Nucleus accumbens (tissue), 56 donors: ENCODE measurements around the gene GNPDA1.

Experiments
- DNase-seq, 56 donors: peaks; one replicate each; lab custom pipeline; 2025; lab: John Stamatoyannopoulos, UW

GNPDA1 gene

GRCh38 chr5:142025637-142026036 is 12.8 kb upstream of the GNPDA1 start:
- no peak for DNase-seq

GRCh38 chr5:142024771-142025304 is 12.0 kb upstream of the GNPDA1 start:
- peak; percentile 13 to 94 (median 81) for DNase-seq

- DNase-seq: no peak
Measured at GRCh38 chr5:142023836-142024235, 11.0 kb upstream of the GNPDA1 start.

- no peak for DNase-seq
Measured at GRCh38 chr5:142020122-142020659, 7.4 kb upstream of the GNPDA1 start.

GRCh38 chr5:142017832-142018427 is 5.1 kb upstream of the GNPDA1 start:
- DNase-seq: no peak

- no peak for DNase-seq
Measured at GRCh38 chr5:142016556-142016955, 3.7 kb upstream of the GNPDA1 start.

- peak in 1 of 56 donors; percentile 22 for DNase-seq
Measured at GRCh38 chr5:142015781-142016533, 3.1 kb upstream of the GNPDA1 start.

- DNase-seq: peak in 3 of 56 donors; percentile 9 to 33 (median 12)
Measured at GRCh38 chr5:142014911-142015584, 2.2 kb upstream of the GNPDA1 start.

GRCh38 chr5:142013734-142014521 is 1.1 kb upstream of the GNPDA1 start:
- DNase-seq: peak in 6 of 56 donors; percentile 2 to 40 (median 18)

GRCh38 chr5:142012186-142012785 is 541 bp downstream of the GNPDA1 start:
- peak in 33 of 56 donors; percentile 9 to 65 (median 47) for DNase-seq

- DNase-seq: peak in 1 of 56 donors; percentile 12
Measured at GRCh38 chr5:142011572-142012185, 1.1 kb downstream of the GNPDA1 start.

GRCh38 chr5:142009886-142010285 is 2.9 kb downstream of the GNPDA1 start:
- DNase-seq: no peak

- no peak for DNase-seq
Measured at GRCh38 chr5:142008813-142009212, 4.0 kb downstream of the GNPDA1 start.

GRCh38 chr5:142007237-142007544 is 5.6 kb downstream of the GNPDA1 start:
- DNase-seq: no peak

GRCh38 chr5:142006363-142007236 is 6.2 kb downstream of the GNPDA1 start:
- no peak for DNase-seq

- DNase-seq: no peak
Measured at GRCh38 chr5:142003266-142003800, 9.5 kb downstream of the GNPDA1 start.

GRCh38 chr5:142000704-142001484 is 11.9 kb downstream of the GNPDA1 start:
- DNase-seq: peak in 3 of 56 donors; percentile 8 to 33 (median 10)
